Endothelial cell of umbilical vein (primary cell): Measurements from ENCODE around the gene ACTL7B.

Experiments used
- EZH2 ChIP-seq: IDR thresholded peaks from 2 replicates; pipeline ENCODE4 v1.6.1; 2012; ENCODE audit warnings: borderline replicate concordance, low read depth, mild to moderate bottlenecking, moderate library complexity, low read length, inconsistent platforms; ENCODE audit not compliant: severe bottlenecking
- FOS ChIP-seq: IDR thresholded peaks from 2 replicates; pipeline ENCODE4 v1.6.1; 2011; ENCODE audit warnings: mild to moderate bottlenecking, low read length, moderate library complexity, borderline replicate concordance; ENCODE audit not compliant: insufficient read depth
- GATA2 ChIP-seq: IDR thresholded peaks from 2 replicates; pipeline ENCODE4 v1.7.0; 2011; ENCODE audit warnings: low read depth, mild to moderate bottlenecking, moderate library complexity, mixed read lengths, low read length; ENCODE audit not compliant: insufficient read length, insufficient read depth
- JUN ChIP-seq: IDR thresholded peaks from 2 replicates; pipeline ENCODE4 v1.6.1; 2011; ENCODE audit warnings: borderline replicate concordance, low read depth; ENCODE audit not compliant: insufficient read length, insufficient read depth
- MYC ChIP-seq: IDR thresholded peaks from one replicate; pipeline ENCODE4 v1.6.1; 2011; ENCODE audit warnings: mild to moderate bottlenecking, low read depth, low read length
- POLR2A ChIP-seq: IDR thresholded peaks from 2 replicates; pipeline ENCODE4 v1.6.1; 2012; ENCODE audit warnings: low read depth, mild to moderate bottlenecking, control low read depth, low read length
- POLR2AphosphoS5 ChIP-seq: IDR thresholded peaks from 2 replicates; pipeline ENCODE4 v1.6.1; 2012; ENCODE audit warnings: low read depth, mild to moderate bottlenecking, control low read depth, low read length, moderate library complexity; ENCODE audit not compliant: insufficient read depth
- TF ChIP-seq, protein P1 (sequence below), 2 donors: IDR thresholded peaks; 1 replicate in 1 of 2; 2 replicates in 1 of 2; pipeline ENCODE4 v1.5.1; 2011; ENCODE audit warnings: low read length in 2 of 2, mild to moderate bottlenecking in 2 of 2, moderate library complexity in 2 of 2, control low read depth in 1 of 2, inconsistent platforms in 1 of 2, low read depth in 1 of 2; ENCODE audit not compliant: insufficient read depth in 1 of 2; ENCODE audit errors: extremely low read depth in 1 of 2
- TF ChIP-seq, protein P2 (sequence below): IDR thresholded peaks from 2 replicates; pipeline ENCODE4 v1.6.1; 2011; ENCODE audit not compliant: insufficient read depth, insufficient read length

DNA sequence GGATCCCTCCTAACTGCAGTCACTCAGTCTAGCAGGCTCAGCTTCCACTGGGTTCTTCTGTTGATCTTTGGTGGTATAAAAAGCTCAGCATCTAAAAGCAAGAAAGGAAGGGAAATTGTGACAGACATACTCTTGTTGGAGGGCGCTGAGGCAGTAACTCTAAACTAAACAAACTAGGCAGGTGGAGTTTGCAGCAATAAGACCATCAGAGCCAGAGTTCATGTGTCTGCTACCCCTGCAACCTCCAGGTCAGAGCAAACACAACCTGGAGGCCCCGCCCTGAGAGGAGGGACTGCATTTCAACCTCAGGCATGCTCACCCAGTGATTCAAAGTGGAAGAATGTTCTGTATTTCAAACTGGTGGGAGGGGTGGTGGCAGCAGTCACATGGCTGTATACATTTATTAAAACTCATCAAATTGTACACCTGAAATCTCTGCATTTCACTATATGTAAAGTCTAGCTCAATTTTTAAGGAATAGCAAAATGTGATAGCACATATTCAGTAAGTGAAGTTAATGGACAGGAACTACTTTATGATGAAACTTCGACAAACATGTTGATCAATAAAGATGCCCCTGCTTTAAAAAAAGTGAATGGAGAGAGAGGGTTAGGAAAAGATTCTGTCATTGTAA lies 13.4 kb upstream of the ACTL7B start:
- TF ChIP-seq, protein P1, sequence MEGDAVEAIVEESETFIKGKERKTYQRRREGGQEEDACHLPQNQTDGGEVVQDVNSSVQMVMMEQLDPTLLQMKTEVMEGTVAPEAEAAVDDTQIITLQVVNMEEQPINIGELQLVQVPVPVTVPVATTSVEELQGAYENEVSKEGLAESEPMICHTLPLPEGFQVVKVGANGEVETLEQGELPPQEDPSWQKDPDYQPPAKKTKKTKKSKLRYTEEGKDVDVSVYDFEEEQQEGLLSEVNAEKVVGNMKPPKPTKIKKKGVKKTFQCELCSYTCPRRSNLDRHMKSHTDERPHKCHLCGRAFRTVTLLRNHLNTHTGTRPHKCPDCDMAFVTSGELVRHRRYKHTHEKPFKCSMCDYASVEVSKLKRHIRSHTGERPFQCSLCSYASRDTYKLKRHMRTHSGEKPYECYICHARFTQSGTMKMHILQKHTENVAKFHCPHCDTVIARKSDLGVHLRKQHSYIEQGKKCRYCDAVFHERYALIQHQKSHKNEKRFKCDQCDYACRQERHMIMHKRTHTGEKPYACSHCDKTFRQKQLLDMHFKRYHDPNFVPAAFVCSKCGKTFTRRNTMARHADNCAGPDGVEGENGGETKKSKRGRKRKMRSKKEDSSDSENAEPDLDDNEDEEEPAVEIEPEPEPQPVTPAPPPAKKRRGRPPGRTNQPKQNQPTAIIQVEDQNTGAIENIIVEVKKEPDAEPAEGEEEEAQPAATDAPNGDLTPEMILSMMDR (IDR thresholded peaks at IDR 0.05; ENCODE audit: extremely low read depth in 1 of 2, insufficient read depth in 1 of 2, low read depth in 1 of 2, low read length in 2 of 2) = no peak
- TF ChIP-seq POLR2AphosphoS5 (no peak), FOS (no peak), JUN (no peak), EZH2 (no peak), POLR2A (no peak), MYC (no peak), GATA2 (no peak)
- TF ChIP-seq, protein P2, sequence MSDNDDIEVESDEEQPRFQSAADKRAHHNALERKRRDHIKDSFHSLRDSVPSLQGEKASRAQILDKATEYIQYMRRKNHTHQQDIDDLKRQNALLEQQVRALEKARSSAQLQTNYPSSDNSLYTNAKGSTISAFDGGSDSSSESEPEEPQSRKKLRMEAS = no peak
